IMR-90 (cell line): Measurements from ENCODE around the gene SLC25A26. TPM values are rescaled to one million over a fixed set of nuclear protein-coding genes. Genes with fewer than 3 reads are reported as not detected.

Source experiments
- ATAC-seq: fragments of 200-7000 bp; cut with Tn5 transposase; 2 replicates; pipeline ENCODE4 v1.9.1; 2020; ENCODE audit warnings: low read depth, mild to moderate bottlenecking, moderate library complexity
- BruUV-seq: library from RNA; stranded (reverse); fragments of 400-500 nt; replicated peaks from 2 replicates; lab custom pipeline; 2021; lab: Mats Ljungman, UMichigan
- CTCF ChIA-PET: fragments of 300-600 bp; formaldehyde crosslinking; extraction: SDS; loops from one replicate; lab custom pipeline; 2021; ENCODE audit warnings: antibody characterized with exemption; lab: Yijun Ruan, JAX
- POLR2A ChIA-PET: fragments of 300-600 bp; sonication (Branson Sonifier 250); formaldehyde crosslinking; loops from one replicate; lab custom pipeline; 2022; ENCODE audit warnings: antibody characterized with exemption; ENCODE audit not compliant: unreplicated experiment; lab: Charles Lee
- DNase-seq: peaks from one replicate; pipeline ENCODE4 v3.0.0; 2013
- H2AFZ ChIP-seq: replicated peaks from 2 replicates; pipeline ENCODE3; 2013; ENCODE audit warnings: low read length, mild to moderate bottlenecking; ENCODE audit not compliant: poor library complexity
- H2AK5ac ChIP-seq: 2 replicates; pipeline ENCODE4 v1.6.1; 2013; ENCODE audit warnings: low read depth, low read length, inconsistent platforms
- H2AK9ac ChIP-seq: replicated peaks from 2 replicates; pipeline ENCODE3; 2013; ENCODE audit warnings: mild to moderate bottlenecking, low read depth, low read length, moderate library complexity; ENCODE audit not compliant: poor library complexity
- H2BK120ac ChIP-seq: 2 replicates; pipeline ENCODE4 v1.6.1; 2013; ENCODE audit warnings: low read depth, low read length, inconsistent platforms
- H2BK15ac ChIP-seq: 3 replicates; pipeline ENCODE4 v1.6.1; 2013; ENCODE audit warnings: low read depth, low read length, inconsistent platforms
- H2BK20ac ChIP-seq: 2 replicates; pipeline ENCODE4 v1.6.1; 2013; ENCODE audit warnings: low read depth, mild to moderate bottlenecking, inconsistent platforms, low read length, moderate library complexity
- H2BK5ac ChIP-seq: 2 replicates; pipeline ENCODE4 v1.6.1; 2013; ENCODE audit warnings: mild to moderate bottlenecking, low read depth, low read length, inconsistent platforms; ENCODE audit not compliant: poor library complexity, severe bottlenecking
- H3K14ac ChIP-seq: replicated peaks from 2 replicates; pipeline ENCODE4 v1.6.1; 2013; ENCODE audit warnings: low read depth, low read length, inconsistent platforms
- H3K18ac ChIP-seq: 2 replicates; pipeline ENCODE4 v1.6.1; 2013; ENCODE audit warnings: low read depth, low read length, control low read depth
- H3K23ac ChIP-seq: 2 replicates; pipeline ENCODE4 v1.6.1; 2013; ENCODE audit warnings: low read depth, low read length, inconsistent platforms
- H3K27ac ChIP-seq: 2 replicates; pipeline ENCODE4 v1.5.1; 2013; ENCODE audit warnings: mild to moderate bottlenecking, control low read depth, low read length; ENCODE audit not compliant: insufficient read depth
- H3K27me3 ChIP-seq: 2 replicates; pipeline ENCODE4 v1.6.1; 2013; ENCODE audit warnings: low read length; ENCODE audit not compliant: control insufficient read depth, insufficient read depth
- H3K36me3 ChIP-seq: 2 replicates; pipeline ENCODE4 v1.6.1; 2013; ENCODE audit warnings: low read length, mixed read lengths; ENCODE audit not compliant: control insufficient read depth, insufficient read depth
- H3K4ac ChIP-seq: 2 replicates; pipeline ENCODE4 v1.6.1; 2013; ENCODE audit warnings: low read depth, low read length, inconsistent platforms
- H3K4me1 ChIP-seq: 2 replicates; pipeline ENCODE4 v1.6.1; 2013; ENCODE audit warnings: low read length, mixed read lengths; ENCODE audit not compliant: control insufficient read depth, insufficient read depth
- H3K4me2 ChIP-seq: 2 replicates; pipeline ENCODE4 v1.6.1; 2013; ENCODE audit warnings: low read depth, mild to moderate bottlenecking, control low read depth, low read length, moderate library complexity
- H3K4me3 ChIP-seq: 2 replicates; pipeline ENCODE4 v1.5.1; 2013; ENCODE audit warnings: low read depth, mild to moderate bottlenecking, control low read depth, low read length, moderate library complexity; ENCODE audit not compliant: insufficient read depth
- H3K56ac ChIP-seq: 2 replicates; pipeline ENCODE4 v1.6.1; 2013; ENCODE audit warnings: low read length, inconsistent platforms; ENCODE audit not compliant: insufficient read depth; ENCODE audit errors: extremely low read depth
- H3K79me1 ChIP-seq, 2 experiments: 2 replicates each; pipeline ENCODE4 v1.6.1; 2013; ENCODE audit warnings: low read length in 2 of 2, inconsistent platforms in 1 of 2, low read depth in 1 of 2
- H3K9ac ChIP-seq: 2 replicates; pipeline ENCODE4 v1.6.1; 2013; ENCODE audit warnings: low read depth, low read length, control low read depth
- H3K9me1 ChIP-seq: 2 replicates; pipeline ENCODE4 v1.6.1; 2013; ENCODE audit warnings: low read length, inconsistent platforms; ENCODE audit not compliant: insufficient read depth
- H3K9me3 ChIP-seq: 2 replicates; pipeline ENCODE4 v1.6.1; 2013; ENCODE audit warnings: low read length; ENCODE audit not compliant: control insufficient read depth, insufficient read depth
- H4K20me1 ChIP-seq: 2 replicates; pipeline ENCODE4 v1.6.1; 2013; ENCODE audit warnings: low read length, inconsistent platforms; ENCODE audit not compliant: insufficient read depth
- H4K5ac ChIP-seq: 2 replicates; pipeline ENCODE4 v1.6.1; 2013; ENCODE audit warnings: mild to moderate bottlenecking, low read depth, low read length, control low read depth
- H4K8ac ChIP-seq, 2 experiments: 2 replicates each; pipeline ENCODE4 v1.6.1; 2013; ENCODE audit warnings: low read depth in 2 of 2, low read length in 2 of 2, control low read depth in 1 of 2, inconsistent platforms in 1 of 2
- H4K91ac ChIP-seq: 2 replicates; pipeline ENCODE4 v1.6.1; 2013; ENCODE audit warnings: low read depth, low read length, inconsistent platforms; ENCODE audit not compliant: insufficient read depth
- BHLHE40 ChIP-seq: fragments of 150-350 bp; IDR thresholded peaks from 2 replicates; pipeline ENCODE4 v1.6.1; 2016; ENCODE audit warnings: mild to moderate bottlenecking, low read depth, low read length
- CEBPB ChIP-seq: IDR thresholded peaks from 2 replicates; pipeline ENCODE4 v1.6.1; 2012; ENCODE audit warnings: low read depth, low read length, improper control_type of control experiment
- CHD1 ChIP-seq: IDR thresholded peaks from 2 replicates; pipeline ENCODE4 v1.6.1; 2012; ENCODE audit warnings: low read depth, low read length, improper control_type of control experiment
- FOS ChIP-seq: fragments of 150-350 bp; IDR thresholded peaks from 2 replicates; pipeline ENCODE4 v1.6.1; 2016; ENCODE audit warnings: low read depth, low read length
- MAFK ChIP-seq: IDR thresholded peaks from 2 replicates; pipeline ENCODE4 v1.6.1; 2012; ENCODE audit warnings: low read depth, low read length, improper control_type of control experiment
- MAZ ChIP-seq: IDR thresholded peaks from 2 replicates; pipeline ENCODE4 v1.6.1; 2012; ENCODE audit warnings: low read depth, mild to moderate bottlenecking, low read length, improper control_type of control experiment, moderate library complexity, borderline replicate concordance
- MXI1 ChIP-seq: IDR thresholded peaks from 2 replicates; pipeline ENCODE4 v1.6.1; 2012; ENCODE audit warnings: low read depth, mild to moderate bottlenecking, low read length, moderate library complexity, borderline replicate concordance
- NFE2L2 ChIP-seq: fragments of 150-350 bp; IDR thresholded peaks from 2 replicates; pipeline ENCODE4 v1.6.1; 2016; ENCODE audit warnings: low read depth, mild to moderate bottlenecking, low read length
- POLR2A ChIP-seq: IDR thresholded peaks from 2 replicates; pipeline ENCODE4 v1.6.1; 2012; ENCODE audit warnings: mild to moderate bottlenecking, low read depth, low read length
- RCOR1 ChIP-seq: IDR thresholded peaks from 2 replicates; pipeline ENCODE4 v1.6.1; 2012; ENCODE audit warnings: mild to moderate bottlenecking, low read length, improper control_type of control experiment; ENCODE audit not compliant: insufficient replicate concordance
- RFX5 ChIP-seq: IDR thresholded peaks from 2 replicates; pipeline ENCODE4 v1.8.0; 2012; ENCODE audit warnings: low read depth, mild to moderate bottlenecking, low read length, moderate library complexity
- WGBS, 2 experiments: methylation state at CpG; one replicate each; pipeline versions ENCODE4 v1.1.5 to v1.1.7; 2013; ENCODE audit warnings: missing lambda C conversion rate in 2 of 2; ENCODE audit not compliant: insufficient read length in 1 of 2; ENCODE audit errors: extremely low coverage in 2 of 2; 5-methylcytosine and 5-hydroxymethylcytosine counted together
- dilution Hi-C: fragments of 300-500 bp; cut with HindIII; formaldehyde crosslinking; loops from one replicate; pipeline ENCODE4 v1.14.3; 2018; ENCODE audit warnings: low sequenced_read_pairs; ENCODE audit not compliant: unreplicated experiment
- in situ Hi-C: fragments of 300-500 bp; cut with MboI; formaldehyde crosslinking; loops from 3 replicates; pipeline ENCODE4 v1.14.3; 2019; ENCODE audit warnings: low sequenced_read_pairs, inconsistent platforms, mixed read lengths
- intact Hi-C: fragments of 100-400 bp; cut with micrococcal nuclease; formaldehyde crosslinking; loops from 2 replicates; pipeline ENCODE4 v1.10.0; 2022
- polyA plus RNA-seq, 3 experiments: library from polyadenylated mRNA; depleted of rRNA; stranded (reverse); fragments of >200 nt; gene quantifications; 2 replicates each; pipeline ENCODE4 v1.2.3, GENCODE V29; 2012; ENCODE audit warnings: low replicate concordance in 1 of 3
- total RNA-seq: library from RNA; depleted of rRNA; stranded (reverse); fragments of >200 nt; gene quantifications from 2 replicates; pipeline ENCODE4 v1.2.3, GENCODE V29; 2012
- TF ChIP-seq, protein P1 (sequence below): fragments of 150-350 bp; IDR thresholded peaks from 2 replicates; pipeline ENCODE4 v1.6.1; 2016; ENCODE audit warnings: low read depth, mild to moderate bottlenecking, low read length, moderate library complexity, borderline replicate concordance
- TF ChIP-seq, protein P2 (sequence below): conservative IDR thresholded peaks from 2 replicates; pipeline ENCODE4 v1.5.1; 2012; ENCODE audit warnings: mild to moderate bottlenecking, low read depth, low read length, improper control_type of control experiment

SLC25A26 gene
- total and polyA plus RNA-seq, 2 of the 4 experiments (the other 2 are of a cell fraction) = 10.9 to 12.7 TPM

DNA sequence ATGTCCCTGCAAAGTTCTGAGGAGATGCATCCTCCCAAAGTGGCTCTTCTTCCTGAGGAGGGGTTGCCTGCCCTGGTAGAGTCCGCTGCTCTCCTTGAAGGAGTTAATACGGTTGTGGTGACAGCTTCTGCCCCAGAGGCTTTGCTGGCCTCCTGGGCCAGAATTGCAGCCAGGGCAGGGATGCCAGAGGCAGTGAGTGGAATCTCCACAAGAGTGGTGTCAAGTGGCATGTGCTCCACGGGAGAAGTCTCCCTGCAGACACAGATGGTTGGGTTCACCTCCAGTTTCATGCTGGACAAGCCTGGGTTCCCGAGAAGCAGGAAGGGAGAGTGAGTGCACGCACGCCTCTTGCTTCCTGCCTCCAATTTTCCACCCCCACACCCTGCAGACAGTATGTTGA is 105.5 kb downstream of the SLC25A26 start:
- Histone ChIP-seq H3K4me2 (no peak overlapping the region), H3K18ac (no peak overlapping the region), H3K4me3 (no peak overlapping the region), H2BK20ac (no peak overlapping the region), H4K20me1 (no peaks in the 10 kb centered on the region), H3K56ac (no peak overlapping the region), H3K14ac (no peak overlapping the region), H3K4ac (no peak overlapping the region), H3K79me1 (no peaks in the 10 kb centered on the region), H3K27ac (no peak overlapping the region), H4K5ac (no peak overlapping the region), H4K8ac (no peak overlapping the region), H3K9me1 (no peaks in the 10 kb centered on the region; the same call in 1 of the 2 replicates), H3K36me3 (no peaks in the 10 kb centered on the region), H3K27me3 (no peaks in the 10 kb centered on the region), H3K9me3 (no peaks in the 10 kb centered on the region), H2AFZ (no peak overlapping the region), H3K9ac (no peak overlapping the region), H3K23ac (no peak overlapping the region), H2AK5ac (no peak overlapping the region), H2BK120ac (no peak overlapping the region), H2BK15ac (no peak overlapping the region), H2AK9ac (no peak overlapping the region), H4K91ac (no peak overlapping the region), H2BK5ac (no peak overlapping the region), H3K4me1 (peaks cover 4% of the 10 kb centered on the region; the same call in 1 of the 2 replicates)
- DNase-seq (no peak), ATAC-seq (no peak)
- BruUV-seq = no TSS peak
- POLR2A ChIA-PET = no interaction called here
- in situ Hi-C loops = no loop called here
- TF ChIP-seq NFE2L2 = no peak
- TF ChIP-seq RCOR1 = no peak
- TF ChIP-seq, protein P1, sequence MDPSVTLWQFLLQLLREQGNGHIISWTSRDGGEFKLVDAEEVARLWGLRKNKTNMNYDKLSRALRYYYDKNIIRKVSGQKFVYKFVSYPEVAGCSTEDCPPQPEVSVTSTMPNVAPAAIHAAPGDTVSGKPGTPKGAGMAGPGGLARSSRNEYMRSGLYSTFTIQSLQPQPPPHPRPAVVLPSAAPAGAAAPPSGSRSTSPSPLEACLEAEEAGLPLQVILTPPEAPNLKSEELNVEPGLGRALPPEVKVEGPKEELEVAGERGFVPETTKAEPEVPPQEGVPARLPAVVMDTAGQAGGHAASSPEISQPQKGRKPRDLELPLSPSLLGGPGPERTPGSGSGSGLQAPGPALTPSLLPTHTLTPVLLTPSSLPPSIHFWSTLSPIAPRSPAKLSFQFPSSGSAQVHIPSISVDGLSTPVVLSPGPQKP = no peak
- TF ChIP-seq RFX5 = no peak
- no peak for TF ChIP-seq BHLHE40
- no peak for TF ChIP-seq MXI1
- TF ChIP-seq MAFK = no peak
- no peak for TF ChIP-seq CEBPB
- TF ChIP-seq FOS = no peak
- TF ChIP-seq, protein P2, sequence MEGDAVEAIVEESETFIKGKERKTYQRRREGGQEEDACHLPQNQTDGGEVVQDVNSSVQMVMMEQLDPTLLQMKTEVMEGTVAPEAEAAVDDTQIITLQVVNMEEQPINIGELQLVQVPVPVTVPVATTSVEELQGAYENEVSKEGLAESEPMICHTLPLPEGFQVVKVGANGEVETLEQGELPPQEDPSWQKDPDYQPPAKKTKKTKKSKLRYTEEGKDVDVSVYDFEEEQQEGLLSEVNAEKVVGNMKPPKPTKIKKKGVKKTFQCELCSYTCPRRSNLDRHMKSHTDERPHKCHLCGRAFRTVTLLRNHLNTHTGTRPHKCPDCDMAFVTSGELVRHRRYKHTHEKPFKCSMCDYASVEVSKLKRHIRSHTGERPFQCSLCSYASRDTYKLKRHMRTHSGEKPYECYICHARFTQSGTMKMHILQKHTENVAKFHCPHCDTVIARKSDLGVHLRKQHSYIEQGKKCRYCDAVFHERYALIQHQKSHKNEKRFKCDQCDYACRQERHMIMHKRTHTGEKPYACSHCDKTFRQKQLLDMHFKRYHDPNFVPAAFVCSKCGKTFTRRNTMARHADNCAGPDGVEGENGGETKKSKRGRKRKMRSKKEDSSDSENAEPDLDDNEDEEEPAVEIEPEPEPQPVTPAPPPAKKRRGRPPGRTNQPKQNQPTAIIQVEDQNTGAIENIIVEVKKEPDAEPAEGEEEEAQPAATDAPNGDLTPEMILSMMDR = no peak
- TF ChIP-seq POLR2A = no peak
- no peak for TF ChIP-seq MAZ
- TF ChIP-seq CHD1 = no peak
- dilution Hi-C loops = no loop called here
- 94% methylated on average over 2 of the region's 6 CpGs; no CpG with 5 or more reads in 1 of the 2 experiments for WGBS, 2 experiments
- CTCF ChIA-PET = no interaction called here
- intact Hi-C loops = no loop called here
